ENCODE results near the gene TMEM212. TPM values are rescaled to one million over a fixed set of nuclear protein-coding genes. Genes with fewer than 3 reads are reported as not detected.

Gene TMEM212
- total and polyA plus RNA-seq, 9 of the 15 experiments (the other 6 are each of a cell fraction or from before 2014, with no cell fraction given) = not detected

DNA sequence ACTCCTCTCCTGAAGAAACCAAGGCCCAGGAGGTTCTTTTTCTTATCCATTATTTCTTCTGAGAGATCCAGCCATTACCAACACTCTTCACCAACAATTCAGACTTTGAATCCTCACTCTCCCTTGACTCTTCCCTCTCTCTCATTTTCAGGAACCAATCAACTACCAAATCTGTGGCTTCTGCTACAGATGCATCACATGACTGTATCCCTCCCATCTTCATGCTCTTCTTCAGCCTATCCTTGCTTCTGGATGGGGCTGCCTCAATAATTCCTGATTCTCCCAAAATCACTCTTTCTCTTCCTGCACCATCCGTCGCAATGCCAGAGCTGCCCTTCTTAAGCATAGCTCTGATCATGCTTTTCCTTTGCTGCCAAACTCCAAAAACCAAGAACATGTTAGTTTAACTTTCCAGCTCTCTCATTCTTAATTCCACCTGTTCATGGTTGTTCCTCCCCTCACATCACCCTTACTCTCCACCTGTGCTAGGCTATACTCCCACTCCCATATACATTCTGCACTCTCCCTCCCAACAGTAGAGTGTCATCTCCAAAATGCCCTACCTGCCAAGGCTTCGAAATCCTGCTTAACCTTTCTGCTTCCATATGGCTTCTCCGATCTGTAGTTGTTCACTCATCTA, 46.4 kb upstream of the TMEM212 start (continued):
- TF ChIP-seq, protein P1, sequence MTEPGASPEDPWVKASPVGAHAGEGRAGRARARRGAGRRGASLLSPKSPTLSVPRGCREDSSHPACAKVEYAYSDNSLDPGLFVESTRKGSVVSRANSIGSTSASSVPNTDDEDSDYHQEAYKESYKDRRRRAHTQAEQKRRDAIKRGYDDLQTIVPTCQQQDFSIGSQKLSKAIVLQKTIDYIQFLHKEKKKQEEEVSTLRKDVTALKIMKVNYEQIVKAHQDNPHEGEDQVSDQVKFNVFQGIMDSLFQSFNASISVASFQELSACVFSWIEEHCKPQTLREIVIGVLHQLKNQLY (CRISPR knock-in tag; conservative IDR thresholded peaks at IDR 0.05) = no peak
- no peak for TF ChIP-seq ZNF584 (CRISPR knock-in tag; IDR thresholded peaks at IDR 0.05; ENCODE audit: low read depth)

DNA sequence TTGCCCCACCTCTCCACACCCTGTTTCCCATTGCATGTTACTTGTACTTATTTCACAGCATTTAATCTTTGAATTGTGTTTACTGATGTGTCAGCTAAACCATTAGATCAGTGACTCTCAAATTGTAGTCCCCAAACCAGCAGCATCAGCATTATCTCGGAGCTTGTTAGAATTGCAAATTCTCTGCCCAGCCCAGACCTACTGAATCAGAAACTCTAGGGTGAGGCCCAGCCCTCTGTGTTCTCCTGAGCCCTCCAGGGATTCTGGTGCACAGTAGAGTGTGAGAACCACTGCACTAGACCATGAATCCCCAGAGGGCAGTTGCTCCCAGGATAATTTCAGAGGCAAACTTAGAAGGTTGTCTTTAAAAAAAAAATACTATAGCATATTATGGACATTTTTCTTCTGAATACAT, 45.9 kb upstream of the TMEM212 start:
- Histone ChIP-seq H4K20me1 (replicated peaks; ENCODE audit: control insufficient read depth, insufficient read depth, low read length) (no peaks in the 10 kb centered on the region), H3K27me3 (ENCODE audit: control insufficient read depth in 2 of 2, insufficient read depth in 2 of 2, low read length in 2 of 2) (no peaks in the 10 kb centered on the region), H3K4me2 (ENCODE audit: insufficient read depth, low read length) (no peak overlapping the region; the same call in 1 of the 2 replicates), H3K27ac (ENCODE audit: extremely low read depth, low read depth, low read length) (peak overlapping the region; percentile 61; the same call in 1 of the 3 replicates), H3K9me3 (replicated peaks; ENCODE audit: control insufficient read depth, insufficient read depth, low read depth, low read length) (no peaks in the 10 kb centered on the region), H3K9me1 (ENCODE audit: control insufficient read depth, insufficient read depth, low read length) (peaks cover 1% of the 10 kb centered on the region), H2AFZ (ENCODE audit: low read depth, low read length) (no peak overlapping the region), H3K9ac (ENCODE audit: insufficient read depth in 1 of 2, low read depth in 2 of 2, low read length in 2 of 2) (peak overlapping the region in 1 of 2 experiments; percentile 45; a peak in 2 of 4 replicates), H3K79me2 (ENCODE audit: control insufficient read depth, insufficient read depth, low read length) (peaks cover 73% of the 10 kb centered on the region), H3K4me3 (no peak overlapping the region), H3K4me1 (replicated peaks in 1 of 2; ENCODE audit: control insufficient read depth in 2 of 2, insufficient read depth in 2 of 2, low read length in 2 of 2) (peaks cover 8 to 38% of the 10 kb centered on the region in 2 experiments; a peak in 4 of 5 replicates), H3K36me3 (ENCODE audit: control insufficient read depth, insufficient read depth, low read length) (no peaks in the 10 kb centered on the region; the same call in 2 of the 3 replicates)
- no peak for DNase-seq (ENCODE audit: extremely low read depth in 1 of 4, low spot score in 3 of 4)
- intact Hi-C loops (cut with micrococcal nuclease) = no loop called here
- in situ Hi-C loops (cut with MboI) = no loop called here
- ChIA-PET CTCF (ENCODE audit: low intra/inter-chr PET ratio) (no interaction called here), POLR2A (interaction anchor here (0.6 to 3.2 kb wide), 2 partner anchors 10 to 196 kb away, joined by 3 to 11 read pairs; no protein-coding TSS in a partner anchor)
- no peak for FAIRE-seq
- peak; percentile 54 for ATAC-seq
- WGBS (ENCODE audit: insufficient coverage, low coverage, missing lambda C conversion rate) = 55% methylated on average over 1 of the region's 1 CpG
- TF ChIP-seq MAFK (IDR thresholded peaks at IDR 0.05; ENCODE audit: low read length) = peak; percentile 74
- 0 out of 2 replicates have a peak, but pooled peaks have one; percentile 41 for TF ChIP-seq HDGF (IDR thresholded peaks at IDR 0.05)
- TF ChIP-seq ZNF699 (CRISPR knock-in tag; IDR thresholded peaks at IDR 0.05; ENCODE audit: insufficient replicate concordance) = no peak
- TF ChIP-seq NFXL1 (CRISPR knock-in tag; IDR thresholded peaks at IDR 0.05) = no peak
- no peak for TF ChIP-seq SMAD2 (IDR thresholded peaks at IDR 0.05; ENCODE audit: low read depth, low read length)
- TF ChIP-seq SMAD4 (CRISPR knock-in tag; conservative IDR thresholded peaks at IDR 0.05) = no peak
- peak; percentile 92 for TF ChIP-seq C11orf30 (IDR thresholded peaks at IDR 0.05; ENCODE audit: low read depth)
- peak; percentile 97 for TF ChIP-seq ZNF316 (IDR thresholded peaks at IDR 0.05)
- peak; percentile 88 for TF ChIP-seq MAFG (tag; conservative IDR thresholded peaks at IDR 0.05)
- TF ChIP-seq MAFF (IDR thresholded peaks at IDR 0.05; ENCODE audit: low read length) = peak; percentile 75
- BruUV-seq (replicated peaks) = no TSS peak
